GM23338 (cell line): Measurements from ENCODE around the gene NUDT4B. TPM values are rescaled to one million over a fixed set of nuclear protein-coding genes. Genes with fewer than 3 reads are reported as not detected.
A peak's percentile ranks its signal among the peaks of the same experiment; 100 is the strongest.
"Not testable (repeated sequence)": the region's sequence is repeated elsewhere in the genome, so short reads cannot be mapped to it uniquely, and the experiment has no call there.

Experiments used
- ATAC-seq: fragments of 200-7000 bp; cut with Tn5 transposase; 3 replicates; pipeline ENCODE4 v1.9.1; 2020
- DNase-seq: peaks from one replicate; pipeline ENCODE4 v3.0.0-alpha.2; 2015; ENCODE audit warnings: low spot score
- H2AFZ ChIP-seq: fragments of 200-600 bp; sonication (generic); 2 replicates; pipeline ENCODE4 v1.8.0; 2016; ENCODE audit warnings: antibody characterized with exemption, mild to moderate bottlenecking, moderate library complexity
- H3F3A ChIP-seq: fragments of 200-600 bp; sonication (generic); replicated peaks from 2 replicates; pipeline ENCODE4 v1.8.0; 2017; ENCODE audit warnings: antibody characterized with exemption, mixed run types, low read depth
- H3K27ac ChIP-seq: fragments of 200-600 bp; sonication (generic); 2 replicates; pipeline ENCODE4 v1.6.1; 2016; ENCODE audit warnings: low read depth
- H3K27me3 ChIP-seq: fragments of 200-600 bp; sonication (generic); 2 replicates; pipeline ENCODE4 v1.8.0; 2016; ENCODE audit warnings: mild to moderate bottlenecking, mixed run types, moderate library complexity; ENCODE audit not compliant: insufficient read depth
- H3K36me3 ChIP-seq: fragments of 200-600 bp; sonication (generic); 2 replicates; pipeline ENCODE4 v1.8.0; 2016; ENCODE audit warnings: mild to moderate bottlenecking; ENCODE audit not compliant: insufficient read depth
- H3K4me1 ChIP-seq: fragments of 200-600 bp; sonication (generic); 2 replicates; pipeline ENCODE4 v1.8.0; 2016; ENCODE audit warnings: mild to moderate bottlenecking, moderate library complexity; ENCODE audit not compliant: insufficient read depth
- H3K4me2 ChIP-seq: fragments of 200-600 bp; sonication (generic); 2 replicates; pipeline ENCODE4 v1.7.1; 2017; ENCODE audit warnings: mixed run types
- H3K4me3 ChIP-seq: fragments of 200-600 bp; sonication (generic); 2 replicates; pipeline ENCODE4 v1.6.1; 2016; ENCODE audit warnings: mixed run types
- H3K79me2 ChIP-seq: fragments of 200-600 bp; sonication (generic); replicated peaks from 2 replicates; pipeline ENCODE4 v1.8.0; 2017; ENCODE audit warnings: mild to moderate bottlenecking; ENCODE audit not compliant: insufficient read depth
- H3K9me2 ChIP-seq: fragments of 200-600 bp; sonication (generic); 2 replicates; pipeline ENCODE4 v1.8.0; 2017; ENCODE audit not compliant: insufficient read depth
- H4K20me1 ChIP-seq: fragments of 200-600 bp; sonication (generic); replicated peaks from 2 replicates; pipeline ENCODE4 v1.8.0; 2017; ENCODE audit warnings: mild to moderate bottlenecking; ENCODE audit not compliant: insufficient read depth
- H3K27ac Mint-ChIP-seq: 2 replicates; pipeline ENCODE4 v1.8.0; 2020; ENCODE audit warnings: inconsistent platforms, mild to moderate bottlenecking, moderate library complexity, mixed read lengths
- H3K27me3 Mint-ChIP-seq: 3 replicates; pipeline ENCODE4 v1.8.0; 2022; ENCODE audit warnings: low read depth, mild to moderate bottlenecking, moderate library complexity, mixed read lengths, inconsistent platforms; ENCODE audit not compliant: insufficient read depth, poor library complexity
- H3K36me3 Mint-ChIP-seq: 3 replicates; pipeline ENCODE4 v1.8.0; 2021; ENCODE audit warnings: low read depth, mild to moderate bottlenecking, inconsistent platforms, moderate library complexity, mixed read lengths
- H3K4me1 Mint-ChIP-seq: 3 replicates; pipeline ENCODE4 v1.8.0; 2020; ENCODE audit warnings: mild to moderate bottlenecking, inconsistent platforms, mixed read lengths
- H3K4me3 Mint-ChIP-seq: 3 replicates; pipeline ENCODE4 v1.8.0; 2021; ENCODE audit warnings: moderate library complexity, mild to moderate bottlenecking, inconsistent platforms, mixed read lengths
- H3K9me3 Mint-ChIP-seq: 3 replicates; pipeline ENCODE4 v1.8.0; 2020; ENCODE audit warnings: moderate library complexity, mild to moderate bottlenecking, inconsistent platforms, mixed read lengths
- polyA plus RNA-seq: library from polyadenylated mRNA; unstranded; fragments of >200 nt; fragmentation: Nextera tagmentation; extraction: Ambion mirVana; gene quantifications from 2 replicates; pipeline ENCODE4 v1.2.1, GENCODE V29; 2016
- total RNA-seq: library from RNA; depleted of rRNA; stranded (reverse); fragments of >200 nt; shearing (Covaris generic); gene quantifications from 2 replicates; pipeline ENCODE4 v1.2.3, GENCODE V29; 2014

Gene NUDT4B
- total and polyA plus RNA-seq, 2 experiments from 2014 or later: 28.1 TPM; not detected in 1

- H3K36me3 Mint-ChIP-seq, H3K27ac Mint-ChIP-seq, H3K27me3 Mint-ChIP-seq, H4K20me1 ChIP-seq, H3K4me3 ChIP-seq, H3K79me2 ChIP-seq, H3K9me3 Mint-ChIP-seq, H3K4me3 Mint-ChIP-seq, H3K27ac ChIP-seq, DNase-seq, H3K36me3 ChIP-seq, ATAC-seq, H3K27me3 ChIP-seq, H3K9me2 ChIP-seq, H2AFZ ChIP-seq, H3K4me1 Mint-ChIP-seq, H3F3A ChIP-seq, H3K4me1 ChIP-seq, H3K4me2 ChIP-seq: not testable (repeated sequence)
These were observed 14.3 kb upstream of the NUDT4B start for GRCh38 chr1:148734311-148734662.

- not testable (repeated sequence) for H3F3A ChIP-seq, H3K79me2 ChIP-seq, H3K4me1 ChIP-seq, H3K4me3 ChIP-seq, H3K27me3 ChIP-seq, DNase-seq, H3K9me2 ChIP-seq, H3K9me3 Mint-ChIP-seq, H3K27ac ChIP-seq, H3K27ac Mint-ChIP-seq, H3K4me3 Mint-ChIP-seq, ATAC-seq, H3K27me3 Mint-ChIP-seq, H3K4me1 Mint-ChIP-seq, H3K36me3 ChIP-seq, H3K36me3 Mint-ChIP-seq, H3K4me2 ChIP-seq, H2AFZ ChIP-seq, H4K20me1 ChIP-seq
These were observed 13.0 kb upstream of the NUDT4B start for GRCh38 chr1:148735538-148735937.

GRCh38 chr1:148738667-148739066 is 9.9 kb upstream of the NUDT4B start:
- H3K79me2 ChIP-seq, ATAC-seq, H3K27ac Mint-ChIP-seq, H2AFZ ChIP-seq, DNase-seq, H3K4me3 Mint-ChIP-seq, H3K27ac ChIP-seq, H3K9me2 ChIP-seq, H3K27me3 ChIP-seq, H3K9me3 Mint-ChIP-seq, H4K20me1 ChIP-seq, H3K4me1 ChIP-seq, H3K36me3 Mint-ChIP-seq, H3K27me3 Mint-ChIP-seq, H3K4me3 ChIP-seq, H3K4me1 Mint-ChIP-seq, H3F3A ChIP-seq, H3K4me2 ChIP-seq, H3K36me3 ChIP-seq: not testable (repeated sequence)

GRCh38 chr1:148743200-148743599 is 5.4 kb upstream of the NUDT4B start:
- H3K4me3 ChIP-seq, H3K9me3 Mint-ChIP-seq, DNase-seq, H3K36me3 ChIP-seq, H3K27me3 Mint-ChIP-seq, H3K4me3 Mint-ChIP-seq, H3K79me2 ChIP-seq, H3K4me2 ChIP-seq, H3K27me3 ChIP-seq, H3K27ac Mint-ChIP-seq, H3K4me1 ChIP-seq, H3F3A ChIP-seq, H4K20me1 ChIP-seq, H3K4me1 Mint-ChIP-seq, H3K27ac ChIP-seq, H3K9me2 ChIP-seq, ATAC-seq, H2AFZ ChIP-seq, H3K36me3 Mint-ChIP-seq: not testable (repeated sequence)

- H2AFZ ChIP-seq, H3K27ac ChIP-seq, H3K27me3 Mint-ChIP-seq, DNase-seq, H3K9me2 ChIP-seq, H3K9me3 Mint-ChIP-seq, H4K20me1 ChIP-seq, H3K4me3 ChIP-seq, H3K36me3 ChIP-seq, H3K27me3 ChIP-seq, H3K4me1 Mint-ChIP-seq, H3F3A ChIP-seq, H3K36me3 Mint-ChIP-seq, H3K4me3 Mint-ChIP-seq, H3K4me1 ChIP-seq, H3K79me2 ChIP-seq, H3K4me2 ChIP-seq, H3K27ac Mint-ChIP-seq: not testable (repeated sequence)
- peak; percentile 14 for ATAC-seq
These were observed 4.6 kb upstream of the NUDT4B start for GRCh38 chr1:148743726-148744720.

- H3K27me3 Mint-ChIP-seq, H3K79me2 ChIP-seq, H3K4me1 ChIP-seq, H3K9me2 ChIP-seq, H3K36me3 Mint-ChIP-seq, H3K9me3 Mint-ChIP-seq, DNase-seq, H3K4me1 Mint-ChIP-seq, H3K36me3 ChIP-seq, H3K27ac Mint-ChIP-seq, H3K4me3 ChIP-seq, H2AFZ ChIP-seq, H3K4me3 Mint-ChIP-seq, H4K20me1 ChIP-seq, H3K27me3 ChIP-seq, H3K4me2 ChIP-seq, H3F3A ChIP-seq, H3K27ac ChIP-seq: not testable (repeated sequence)
- peak; percentile 90 for ATAC-seq
These were observed 734 bp downstream of the NUDT4B start for GRCh38 chr1:148749335-148749681.
